Mononuclear cell (primary cell): ENCODE results near the gene HOXC11. TPM values are rescaled to one million over a fixed set of nuclear protein-coding genes. Genes with fewer than 3 reads are reported as not detected.
A peak's percentile ranks its signal among the peaks of the same experiment; 100 is the strongest.

Experiments used
- H3K27me3 ChIP-seq: 2 replicates; pipeline ENCODE4 v1.6.0; 2011; ENCODE audit warnings: low read length, control low read depth; ENCODE audit not compliant: insufficient read depth
- H3K4me1 ChIP-seq: 2 replicates; pipeline ENCODE4 v1.5.1; 2011; ENCODE audit warnings: mild to moderate bottlenecking, low read length, control low read depth; ENCODE audit not compliant: insufficient read depth
- H3K4me3 ChIP-seq: 2 replicates; pipeline ENCODE4 v1.5.1; 2011; ENCODE audit warnings: mild to moderate bottlenecking, low read length, moderate library complexity
- H3K9me3 ChIP-seq: 2 replicates; pipeline ENCODE4 v1.5.1; 2011; ENCODE audit warnings: low read depth, mild to moderate bottlenecking, control low read depth, low read length
- total RNA-seq: library from RNA; depleted of rRNA; stranded (reverse); fragments of >200 nt; gene quantifications from one replicate; pipeline ENCODE4 v1.2.3, GENCODE V29; 2012

HOXC11 gene
- total RNA-seq, 1 donor = not detected

GRCh38 chr12:54017878-54018467 is 45.0 kb downstream of the HOXC11 start:
- Histone ChIP-seq H3K4me1 (peaks cover 16% of the 10 kb centered on the region), H3K27me3 (peaks cover 93% of the 10 kb centered on the region), H3K9me3 (no peaks in the 10 kb centered on the region), H3K4me3 (peak overlapping the region; percentile 15)

GRCh38 chr12:54018468-54018984 is 45.6 kb downstream of the HOXC11 start:
- H3K9me3 ChIP-seq = no peaks in the 10 kb centered on the region
- peaks cover 93% of the 10 kb centered on the region for H3K27me3 ChIP-seq
- H3K4me1 ChIP-seq = peaks cover 16% of the 10 kb centered on the region
- H3K4me3 ChIP-seq = no peak overlapping the region

GRCh38 chr12:54019091-54019811 is 46.3 kb downstream of the HOXC11 start:
- no peaks in the 10 kb centered on the region for H3K9me3 ChIP-seq
- peaks cover 16% of the 10 kb centered on the region for H3K4me1 ChIP-seq
- H3K27me3 ChIP-seq = peaks cover 93% of the 10 kb centered on the region
- no peak overlapping the region for H3K4me3 ChIP-seq

GRCh38 chr12:54019924-54020590 is 47.1 kb downstream of the HOXC11 start:
- H3K4me3 ChIP-seq = no peak overlapping the region
- H3K27me3 ChIP-seq = peaks cover 94% of the 10 kb centered on the region
- H3K9me3 ChIP-seq = no peaks in the 10 kb centered on the region
- H3K4me1 ChIP-seq = peaks cover 16% of the 10 kb centered on the region

GRCh38 chr12:54020591-54021405 is 47.9 kb downstream of the HOXC11 start:
- peaks cover 94% of the 10 kb centered on the region for H3K27me3 ChIP-seq
- H3K9me3 ChIP-seq = no peaks in the 10 kb centered on the region
- H3K4me3 ChIP-seq = no peak overlapping the region
- peaks cover 16% of the 10 kb centered on the region for H3K4me1 ChIP-seq

GRCh38 chr12:54021432-54022013 is 48.6 kb downstream of the HOXC11 start:
- Histone ChIP-seq H3K9me3 (no peaks in the 10 kb centered on the region), H3K4me3 (no peak overlapping the region), H3K4me1 (peaks cover 16% of the 10 kb centered on the region), H3K27me3 (peaks cover 95% of the 10 kb centered on the region)

- Histone ChIP-seq H3K27me3 (peaks cover 97% of the 10 kb centered on the region), H3K4me1 (peaks cover 5% of the 10 kb centered on the region), H3K4me3 (no peak overlapping the region), H3K9me3 (no peaks in the 10 kb centered on the region)
Measured at GRCh38 chr12:54022960-54023884, 50.3 kb downstream of the HOXC11 start.

- Histone ChIP-seq H3K9me3 (no peaks in the 10 kb centered on the region), H3K4me1 (no peaks in the 10 kb centered on the region), H3K27me3 (peaks cover 100% of the 10 kb centered on the region), H3K4me3 (no peak overlapping the region)
Measured at GRCh38 chr12:54024127-54024526, 51.2 kb downstream of the HOXC11 start.

- H3K4me1 ChIP-seq = no peaks in the 10 kb centered on the region
- H3K9me3 ChIP-seq = no peaks in the 10 kb centered on the region
- peaks cover 98% of the 10 kb centered on the region for H3K27me3 ChIP-seq
- H3K4me3 ChIP-seq = no peak overlapping the region
Measured at GRCh38 chr12:54024581-54025305, 51.8 kb downstream of the HOXC11 start.

GRCh38 chr12:54025499-54026405 is 52.8 kb downstream of the HOXC11 start:
- H3K4me3 ChIP-seq = no peak overlapping the region
- no peaks in the 10 kb centered on the region for H3K9me3 ChIP-seq
- no peaks in the 10 kb centered on the region for H3K4me1 ChIP-seq
- peaks cover 97% of the 10 kb centered on the region for H3K27me3 ChIP-seq

GRCh38 chr12:54026640-54027441 is 53.9 kb downstream of the HOXC11 start:
- Histone ChIP-seq H3K4me3 (no peak overlapping the region), H3K27me3 (peaks cover 97% of the 10 kb centered on the region), H3K4me1 (no peaks in the 10 kb centered on the region), H3K9me3 (no peaks in the 10 kb centered on the region)
